Measurements from ENCODE around the gene CLEC11A. TPM values are rescaled to one million over a fixed set of nuclear protein-coding genes. Genes with fewer than 3 reads are reported as not detected.

The CLEC11A gene
- total and polyA plus RNA-seq, 9 of the 15 experiments (the other 6 are each of a cell fraction or from before 2014, with no cell fraction given) = 0.39 to 43.9 (median 3.4) TPM

GRCh38 chr19:50741179-50741933, 18.2 kb downstream of the CLEC11A start (continued):
- no peak for TF ChIP-seq IRF9 (tag; IDR thresholded peaks at IDR 0.05)
- no peak for TF ChIP-seq ZNF274 (IDR thresholded peaks at IDR 0.05; ENCODE audit: borderline replicate concordance, low read depth, low read length)
- TF ChIP-seq ID3 (CRISPR knock-in tag; IDR thresholded peaks at IDR 0.05) = no peak
- peak; percentile 65 for TF ChIP-seq ID3 (tag; IDR thresholded peaks at IDR 0.05)
- no peak for TF ChIP-seq SPI1 (IDR thresholded peaks at IDR 0.05; ENCODE audit: borderline replicate concordance, low read depth, low read length)

GRCh38 chr19:50743537-50743936, 20.4 kb downstream of the CLEC11A start:
- 46% methylated on average over 4 of the region's 6 CpGs for WGBS (ENCODE audit: insufficient coverage, low coverage, missing lambda C conversion rate)
- Histone ChIP-seq H3K27me3 (ENCODE audit: control insufficient read depth in 2 of 2, insufficient read depth in 2 of 2, low read length in 2 of 2) (no peaks in the 10 kb centered on the region), H3K4me3 (peak overlapping the region; percentile 12; the same call in 1 of the 2 replicates), H3K9me1 (ENCODE audit: control insufficient read depth, insufficient read depth, low read length) (no peaks in the 10 kb centered on the region), H3K4me1 (replicated peaks in 1 of 2; ENCODE audit: control insufficient read depth in 2 of 2, insufficient read depth in 2 of 2, low read length in 2 of 2) (peaks cover 46 to 55% of the 10 kb centered on the region in 2 experiments), H3K36me3 (ENCODE audit: control insufficient read depth, insufficient read depth, low read length) (no peaks in the 10 kb centered on the region), H3K27ac (ENCODE audit: extremely low read depth, low read depth, low read length) (peak overlapping the region; percentile 84), H3K79me2 (ENCODE audit: control insufficient read depth, insufficient read depth, low read length) (no peaks in the 10 kb centered on the region), H3K9me3 (replicated peaks; ENCODE audit: control insufficient read depth, insufficient read depth, low read depth, low read length) (peaks cover 4% of the 10 kb centered on the region; the same call in 1 of the 2 replicates), H3K9ac (ENCODE audit: insufficient read depth in 1 of 2, low read depth in 2 of 2, low read length in 2 of 2) (peak overlapping the region; percentile 65 to 84; a peak in 3 of 4 replicates), H4K20me1 (replicated peaks; ENCODE audit: control insufficient read depth, insufficient read depth, low read length) (no peaks in the 10 kb centered on the region), H3K4me2 (ENCODE audit: insufficient read depth, low read length) (peak overlapping the region; percentile 77), H2AFZ (ENCODE audit: low read depth, low read length) (peak overlapping the region; percentile 97)
- DNase-seq (ENCODE audit: extremely low read depth in 1 of 4, low spot score in 3 of 4) (no peak), ATAC-seq (peak; percentile 5), FAIRE-seq (no peak)
- in situ Hi-C loops (cut with MboI) (no loop called here), intact Hi-C loops (cut with micrococcal nuclease) (no loop called here)
- no TSS peak for BruUV-seq (replicated peaks)
- CTCF ChIA-PET (ENCODE audit: low intra/inter-chr PET ratio) = no interaction called here
- POLR2A ChIA-PET = interaction anchor here (0.7 to 1.8 kb wide), 5 partner anchors 9 to 36 kb away, joined by 3 to 13 read pairs (median 6); no protein-coding TSS in a partner anchor
- TF ChIP-seq EZH2 (IDR thresholded peaks at IDR 0.05; ENCODE audit: borderline replicate concordance, low read depth, low read length) (no peak), ZNF280A (IDR thresholded peaks at IDR 0.05; ENCODE audit: low read depth, partially characterized antibody) (no peak), PRDM10 (IDR thresholded peaks at IDR 0.05; ENCODE audit: partially characterized antibody) (peak; percentile 95), POLR2A (conservative IDR thresholded peaks at IDR 0.05) (peak; percentile 8; the same call in 1 of the 2 replicates), ZC3H8 (IDR thresholded peaks at IDR 0.05) (no peak), SP1 (CRISPR knock-in tag; IDR thresholded peaks at IDR 0.05) (no peak), ZNF3 (CRISPR knock-in tag; IDR thresholded peaks at IDR 0.05) (no peak), GTF2B (IDR thresholded peaks at IDR 0.05; ENCODE audit: extremely low read depth, insufficient read length) (no peak)
